Peyer's patch (tissue), 4 donors: Measurements from ENCODE around the gene ARPC5L.

Source experiments
- POLR2A ChIP-seq, 2 donors: fragments of 450-650 bp; IDR thresholded peaks; one replicate each; pipeline ENCODE4 v1.5.1; 2017; ENCODE audit warnings: antibody characterized with exemption in 2 of 2, mild to moderate bottlenecking in 2 of 2, moderate library complexity in 2 of 2
- TF ChIP-seq, protein P1 (sequence below), 6 experiments: fragments of 450-650 bp in 4 of 6; fragments of 200-600 bp in 2 of 6; sonication (generic) in 1 of 6; IDR thresholded peaks; one replicate each; pipeline ENCODE4 v1.5.1; 2017 to 2019; ENCODE audit warnings: antibody characterized with exemption in 6 of 6, mild to moderate bottlenecking in 3 of 6, moderate library complexity in 1 of 6

- TF ChIP-seq, protein P1, sequence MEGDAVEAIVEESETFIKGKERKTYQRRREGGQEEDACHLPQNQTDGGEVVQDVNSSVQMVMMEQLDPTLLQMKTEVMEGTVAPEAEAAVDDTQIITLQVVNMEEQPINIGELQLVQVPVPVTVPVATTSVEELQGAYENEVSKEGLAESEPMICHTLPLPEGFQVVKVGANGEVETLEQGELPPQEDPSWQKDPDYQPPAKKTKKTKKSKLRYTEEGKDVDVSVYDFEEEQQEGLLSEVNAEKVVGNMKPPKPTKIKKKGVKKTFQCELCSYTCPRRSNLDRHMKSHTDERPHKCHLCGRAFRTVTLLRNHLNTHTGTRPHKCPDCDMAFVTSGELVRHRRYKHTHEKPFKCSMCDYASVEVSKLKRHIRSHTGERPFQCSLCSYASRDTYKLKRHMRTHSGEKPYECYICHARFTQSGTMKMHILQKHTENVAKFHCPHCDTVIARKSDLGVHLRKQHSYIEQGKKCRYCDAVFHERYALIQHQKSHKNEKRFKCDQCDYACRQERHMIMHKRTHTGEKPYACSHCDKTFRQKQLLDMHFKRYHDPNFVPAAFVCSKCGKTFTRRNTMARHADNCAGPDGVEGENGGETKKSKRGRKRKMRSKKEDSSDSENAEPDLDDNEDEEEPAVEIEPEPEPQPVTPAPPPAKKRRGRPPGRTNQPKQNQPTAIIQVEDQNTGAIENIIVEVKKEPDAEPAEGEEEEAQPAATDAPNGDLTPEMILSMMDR (IDR thresholded peaks at IDR 0.05): no peak
- no peak for TF ChIP-seq POLR2A (IDR thresholded peaks at IDR 0.05)
These were observed 9.7 kb upstream of the ARPC5L start for GRCh38 chr9:124852121-124852828.
